Measurements from ENCODE around the gene KCNC3.
"Not testable (repeated sequence)": the region's sequence is repeated elsewhere in the genome, so short reads cannot be mapped to it uniquely, and the experiment has no call there.

KCNC3 gene

DNA sequence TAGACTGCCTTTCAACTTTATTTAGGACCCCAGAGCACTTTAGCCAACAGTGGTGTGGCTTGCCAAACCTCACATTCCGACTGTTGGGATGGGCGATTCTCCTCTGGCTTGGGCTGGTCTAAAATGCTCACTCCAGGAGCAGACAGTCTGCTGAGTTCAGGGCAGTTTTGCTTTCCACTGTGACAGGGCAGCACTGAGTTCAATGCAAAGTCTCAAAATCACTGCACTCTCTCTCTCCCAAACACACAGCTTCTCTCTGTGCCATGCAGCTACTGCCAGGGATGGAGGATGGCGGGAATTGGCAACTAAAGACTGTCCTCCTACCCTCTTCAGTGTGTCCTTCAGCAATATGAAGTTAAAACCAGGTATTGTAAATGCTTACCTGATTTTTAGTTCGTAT lies 23.1 kb upstream of the KCNC3 start:
- TF ChIP-seq, protein P1, sequence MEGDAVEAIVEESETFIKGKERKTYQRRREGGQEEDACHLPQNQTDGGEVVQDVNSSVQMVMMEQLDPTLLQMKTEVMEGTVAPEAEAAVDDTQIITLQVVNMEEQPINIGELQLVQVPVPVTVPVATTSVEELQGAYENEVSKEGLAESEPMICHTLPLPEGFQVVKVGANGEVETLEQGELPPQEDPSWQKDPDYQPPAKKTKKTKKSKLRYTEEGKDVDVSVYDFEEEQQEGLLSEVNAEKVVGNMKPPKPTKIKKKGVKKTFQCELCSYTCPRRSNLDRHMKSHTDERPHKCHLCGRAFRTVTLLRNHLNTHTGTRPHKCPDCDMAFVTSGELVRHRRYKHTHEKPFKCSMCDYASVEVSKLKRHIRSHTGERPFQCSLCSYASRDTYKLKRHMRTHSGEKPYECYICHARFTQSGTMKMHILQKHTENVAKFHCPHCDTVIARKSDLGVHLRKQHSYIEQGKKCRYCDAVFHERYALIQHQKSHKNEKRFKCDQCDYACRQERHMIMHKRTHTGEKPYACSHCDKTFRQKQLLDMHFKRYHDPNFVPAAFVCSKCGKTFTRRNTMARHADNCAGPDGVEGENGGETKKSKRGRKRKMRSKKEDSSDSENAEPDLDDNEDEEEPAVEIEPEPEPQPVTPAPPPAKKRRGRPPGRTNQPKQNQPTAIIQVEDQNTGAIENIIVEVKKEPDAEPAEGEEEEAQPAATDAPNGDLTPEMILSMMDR (IDR thresholded peaks at IDR 0.05; ENCODE audit: control insufficient read depth, insufficient read depth, low read depth, low read length, missing control alignments): no peak
- H3K4me3 ChIP-seq (ENCODE audit: control insufficient read depth, low read depth, low read length): no peak overlapping the region
- DNase-seq (ENCODE audit: low read depth): no peak

- TF ChIP-seq, protein P1 (IDR thresholded peaks at IDR 0.05; ENCODE audit: control insufficient read depth, insufficient read depth, low read depth, low read length, missing control alignments): peak; percentile 6
- H3K4me3 ChIP-seq (ENCODE audit: control insufficient read depth, low read depth, low read length): no peak overlapping the region
- no peak for DNase-seq (ENCODE audit: low read depth)
These were observed 20.3 kb upstream of the KCNC3 start for GRCh38 chr19:50349277-50350057.

DNA sequence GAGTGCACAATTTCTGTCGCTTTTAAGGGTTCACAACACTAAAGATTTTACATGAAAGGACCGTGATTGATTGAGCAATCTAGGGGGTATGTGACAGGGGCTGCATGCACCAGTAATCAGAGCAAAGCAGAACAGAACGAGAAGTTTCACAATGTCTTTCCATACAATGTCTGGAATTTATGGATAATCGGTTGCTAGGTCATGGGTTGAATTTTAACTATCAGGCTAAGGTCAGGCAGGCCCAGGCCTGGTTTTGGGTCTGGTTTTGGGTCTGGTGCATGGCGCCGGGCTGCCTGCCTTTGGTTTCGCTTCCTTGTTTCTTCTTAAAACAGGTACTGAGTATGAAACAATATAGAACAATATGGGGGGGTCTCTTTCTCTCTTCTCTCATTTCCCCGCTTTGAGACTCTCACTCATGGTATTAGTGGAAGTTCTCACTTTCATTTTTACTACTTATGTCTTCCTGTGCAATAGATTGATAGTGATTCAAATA lies 18.0 kb upstream of the KCNC3 start:
- not testable (repeated sequence) for DNase-seq (ENCODE audit: low read depth); H3K4me3 ChIP-seq (ENCODE audit: control insufficient read depth, low read depth, low read length)

DNA sequence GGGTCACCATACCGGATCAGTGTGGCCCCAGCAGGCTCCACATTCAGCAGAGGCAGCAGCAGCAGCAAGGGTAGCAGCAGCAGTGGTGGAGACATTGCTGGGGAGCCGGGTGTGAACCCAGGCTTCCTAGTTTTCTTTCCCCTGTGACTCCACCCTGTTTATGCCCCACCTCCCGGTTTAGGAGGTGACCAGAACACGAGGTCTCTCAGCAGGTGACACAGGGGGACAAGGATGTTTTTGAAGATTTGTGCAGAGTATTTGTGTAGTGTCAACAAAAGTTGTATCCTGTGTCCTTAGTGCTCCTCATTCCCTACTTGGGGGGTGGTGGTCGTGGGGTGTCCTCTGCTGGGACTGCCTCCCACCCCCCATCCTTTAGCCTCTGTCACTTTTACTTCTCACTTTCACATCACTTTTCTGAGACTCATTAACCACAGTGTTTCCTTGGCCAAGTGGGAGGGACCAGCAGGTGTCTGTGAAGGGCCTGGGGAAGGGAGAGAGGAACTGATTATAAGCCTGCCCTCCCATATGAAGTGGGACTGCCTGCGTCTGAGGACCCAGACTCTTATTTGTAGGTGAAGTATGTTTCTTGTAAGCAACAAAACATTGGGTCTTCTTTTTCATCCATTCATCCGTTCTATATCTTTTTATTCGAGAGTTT lies 15.6 kb upstream of the KCNC3 start:
- no peak overlapping the region for H3K4me3 ChIP-seq (ENCODE audit: control insufficient read depth, low read depth, low read length)
- TF ChIP-seq, protein P1 (IDR thresholded peaks at IDR 0.05; ENCODE audit: control insufficient read depth, insufficient read depth, low read depth, low read length, missing control alignments): no peak
- no peak for DNase-seq (ENCODE audit: low read depth)

DNA sequence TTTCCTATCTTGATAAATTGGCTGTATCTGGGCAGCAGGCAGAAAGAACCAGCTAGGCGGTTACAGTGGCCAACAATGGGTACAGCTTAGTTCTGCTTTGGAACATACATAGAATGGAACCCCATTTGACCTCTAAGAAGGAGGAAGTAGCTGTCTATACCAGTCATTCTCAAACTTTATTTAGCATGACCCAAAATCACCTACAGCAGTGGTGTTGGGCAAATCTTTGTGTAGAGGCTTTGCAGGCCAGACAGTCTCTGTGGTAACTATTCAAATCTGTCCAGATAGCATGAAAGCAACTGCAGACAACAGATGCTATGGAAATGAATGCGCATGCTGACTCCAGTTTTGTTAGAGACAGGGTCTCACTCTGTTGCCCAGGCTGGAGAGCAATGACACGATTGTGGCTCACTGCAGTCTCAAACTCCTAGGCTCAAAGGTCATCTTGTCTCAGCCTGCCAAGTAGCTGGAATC lies 12.0 kb upstream of the KCNC3 start:
- TF ChIP-seq, protein P1 (IDR thresholded peaks at IDR 0.05; ENCODE audit: control insufficient read depth, insufficient read depth, low read depth, low read length, missing control alignments): no peak
- no peak overlapping the region for H3K4me3 ChIP-seq (ENCODE audit: control insufficient read depth, low read depth, low read length)
- no peak for DNase-seq (ENCODE audit: low read depth)

- DNase-seq (ENCODE audit: low read depth): no peak
- H3K4me3 ChIP-seq (ENCODE audit: control insufficient read depth, low read depth, low read length): no peak overlapping the region
- TF ChIP-seq, protein P1 (IDR thresholded peaks at IDR 0.05; ENCODE audit: control insufficient read depth, insufficient read depth, low read depth, low read length, missing control alignments): no peak
These were observed 11.2 kb upstream of the KCNC3 start for GRCh38 chr19:50340331-50340730.

DNA sequence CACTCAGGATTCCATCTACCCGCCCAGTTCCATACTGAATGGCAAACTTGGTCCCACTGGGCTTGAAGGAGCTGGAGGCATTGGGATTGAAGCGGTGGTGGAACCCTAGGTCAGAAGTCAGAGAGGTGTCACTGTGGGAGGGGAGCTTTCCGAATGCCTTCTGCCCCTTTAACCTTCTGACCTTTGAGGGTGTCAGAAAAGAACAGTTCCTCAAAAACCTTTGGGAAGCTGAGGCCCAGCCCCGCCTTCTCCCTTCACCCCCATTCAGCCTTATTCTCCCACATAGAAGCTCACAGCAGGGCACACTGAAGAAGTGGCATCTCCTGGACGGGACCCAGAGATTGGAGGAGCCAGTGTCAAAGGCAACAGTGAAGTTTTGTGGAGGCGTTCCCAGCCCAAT lies 7.9 kb upstream of the KCNC3 start:
- not testable (repeated sequence) for DNase-seq (ENCODE audit: low read depth)

More for the DNA sequence above, 7.9 kb upstream of the KCNC3 start:
- H3K4me3 ChIP-seq (ENCODE audit: control insufficient read depth, low read depth, low read length): not testable (repeated sequence)

Data from AG09309 (cell line).